GM19025 (cell line): Measurements from ENCODE around the gene PDSS1.

Source experiments
- ATAC-seq: cut with Tn5 transposase; IDR thresholded peaks from one replicate; pipeline ENCODE4 v1.9.1; 2021; ENCODE audit warnings: mild to moderate bottlenecking, low read depth, moderate library complexity; ENCODE audit not compliant: unreplicated experiment

Gene PDSS1

DNA sequence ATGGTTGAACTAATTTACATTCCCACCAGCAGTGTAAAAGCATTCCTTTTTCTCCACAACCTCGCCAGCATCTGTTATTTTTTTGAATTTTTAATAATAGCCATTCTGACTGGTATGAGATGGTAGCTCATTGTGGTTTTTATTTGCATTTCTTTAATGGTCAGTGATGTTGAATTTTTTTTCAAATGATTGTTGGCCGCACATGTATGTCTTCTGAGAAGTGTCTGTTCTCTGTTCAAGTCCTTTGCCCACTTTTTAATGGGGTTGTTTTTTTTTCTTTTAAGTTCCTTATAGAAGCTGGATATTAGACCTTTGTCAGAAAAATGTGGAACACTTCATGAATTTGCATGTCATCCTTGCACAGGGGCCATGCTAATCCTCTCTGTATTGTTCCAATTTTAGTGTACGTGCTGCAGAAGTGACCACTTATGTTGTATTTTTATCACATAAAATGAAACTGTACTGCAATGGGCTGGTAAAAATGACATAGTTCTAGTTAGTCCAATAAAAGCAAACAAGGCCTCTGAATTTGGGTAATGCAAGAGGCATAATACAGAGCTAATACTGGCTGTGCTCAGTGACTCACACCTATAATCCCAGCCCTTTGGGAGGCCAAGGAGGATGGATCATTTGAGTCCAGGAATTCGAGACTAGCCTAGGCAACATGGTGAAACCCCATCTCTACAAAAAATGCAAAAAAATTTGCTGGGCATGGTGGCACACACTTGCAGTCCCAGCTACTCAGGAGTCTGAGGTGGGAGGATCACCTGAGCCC, 92.9 kb downstream of the PDSS1 start:
- ATAC-seq: no peak

GRCh38 chr10:26792758-26793495, 95.4 kb downstream of the PDSS1 start:
- ATAC-seq: no peak
